GM21717 (cell line): ENCODE measurements around the gene CARD8.
A peak's percentile ranks its signal among the peaks of the same experiment; 100 is the strongest.
"Not testable (repeated sequence)": the region's sequence is repeated elsewhere in the genome, so short reads cannot be mapped to it uniquely, and the experiment has no call there.

ENCODE experiments used
- ATAC-seq: cut with Tn5 transposase; IDR thresholded peaks from one replicate; pipeline ENCODE4 v1.9.1; 2021; ENCODE audit warnings: mild to moderate bottlenecking, moderate library complexity; ENCODE audit not compliant: unreplicated experiment

CARD8 gene

DNA sequence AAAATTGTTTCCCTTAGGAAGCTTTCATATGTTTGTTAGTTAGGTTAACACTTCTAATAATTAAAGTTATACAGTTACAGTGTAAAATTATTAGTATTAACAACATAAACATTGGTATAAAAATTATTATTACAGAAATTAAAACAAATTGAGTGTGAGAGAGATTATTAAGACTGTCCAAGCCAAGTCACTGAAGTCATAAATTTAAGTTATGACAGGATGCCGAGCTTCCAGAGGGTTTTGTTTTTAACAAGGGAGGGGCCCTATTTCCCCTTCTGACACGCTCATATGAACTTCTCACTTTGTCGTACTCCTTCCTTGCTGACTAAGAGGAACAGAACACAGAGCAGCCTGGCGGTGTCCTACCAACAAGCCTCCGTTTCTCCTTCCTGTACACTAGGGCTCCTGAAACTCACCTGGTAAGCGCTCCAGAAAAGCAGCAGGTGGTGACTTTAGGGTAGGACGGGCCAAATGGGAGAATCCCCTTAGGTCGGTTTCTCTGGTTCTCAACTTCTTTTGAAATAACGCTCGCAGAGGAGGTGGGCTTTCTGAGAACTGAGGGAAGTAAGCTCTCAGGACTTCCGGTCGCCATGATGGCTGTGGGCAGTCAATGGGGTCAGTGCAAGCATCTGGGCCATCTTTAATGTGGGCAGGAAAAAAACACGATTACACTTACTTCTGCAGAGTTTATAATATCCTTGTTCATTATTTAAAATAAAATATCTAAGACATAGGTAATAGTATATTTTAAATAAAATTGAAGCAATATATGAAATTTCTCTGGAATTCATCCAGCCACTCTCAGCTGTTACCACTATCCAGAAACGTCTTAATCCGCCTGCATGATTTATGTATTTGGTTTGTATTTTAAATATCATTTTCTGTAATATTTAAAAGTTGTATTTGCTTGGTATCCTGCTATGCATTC is at the start of gene CARD8:
CARD8 (minus strand) TSS at position 537 of the 928 bp plus-strand sequence. CDS start 14,892 bp downstream, outside the sequence.
- peak; percentile 51 for ATAC-seq

DNA sequence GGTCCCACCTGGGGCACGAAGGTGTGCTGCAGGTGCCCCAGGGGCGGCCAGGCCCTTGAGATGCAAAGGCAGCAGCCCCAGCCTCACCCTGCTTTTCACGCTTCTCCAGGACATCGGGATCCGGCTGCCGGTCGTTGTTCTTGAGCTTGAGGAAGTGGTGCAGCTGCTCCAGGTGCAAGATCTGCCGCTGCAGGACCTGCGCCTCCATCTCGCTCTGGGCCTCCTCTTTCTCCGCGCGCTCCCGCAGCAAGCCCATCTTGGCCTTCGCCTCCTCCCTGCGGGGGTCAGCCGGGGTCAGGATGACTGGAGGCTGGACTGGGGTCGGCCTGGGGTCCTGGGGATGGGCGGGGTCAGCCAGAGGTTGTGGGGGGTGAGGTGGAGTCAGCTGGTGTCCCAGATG is 48.2 kb upstream of the CARD8 start:
- ATAC-seq = no peak

- ATAC-seq = no peak
Measured at GRCh38 chr19:48303367-48303766, 47.7 kb upstream of the CARD8 start.

GRCh38 chr19:48302600-48302959 is 46.9 kb upstream of the CARD8 start:
- ATAC-seq = no peak

GRCh38 chr19:48301886-48302599 is 46.3 kb upstream of the CARD8 start:
- ATAC-seq = no peak

DNA sequence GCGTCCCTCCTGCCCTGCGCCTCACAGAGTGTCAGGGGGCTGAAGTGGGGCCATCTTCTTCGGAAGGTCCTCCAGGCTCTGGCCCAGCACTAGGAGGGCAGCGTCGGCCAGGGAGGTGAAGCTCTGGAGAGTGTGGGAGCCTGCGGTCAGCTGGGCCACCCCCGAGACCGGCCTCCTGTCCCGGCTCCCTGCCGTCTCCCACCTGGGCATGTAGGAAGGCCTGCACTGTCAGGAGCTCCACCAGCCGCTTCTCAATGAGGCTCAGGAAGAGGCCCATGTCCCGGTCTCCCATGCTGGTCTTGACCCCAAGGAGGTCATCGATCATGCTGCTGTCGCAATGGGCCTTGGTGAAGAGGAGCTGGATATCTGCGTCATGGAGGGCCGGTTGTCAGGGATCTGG is 42.3 kb upstream of the CARD8 start:
- no peak for ATAC-seq

- ATAC-seq = no peak
Measured at GRCh38 chr19:48296963-48297734, 41.4 kb upstream of the CARD8 start.

DNA sequence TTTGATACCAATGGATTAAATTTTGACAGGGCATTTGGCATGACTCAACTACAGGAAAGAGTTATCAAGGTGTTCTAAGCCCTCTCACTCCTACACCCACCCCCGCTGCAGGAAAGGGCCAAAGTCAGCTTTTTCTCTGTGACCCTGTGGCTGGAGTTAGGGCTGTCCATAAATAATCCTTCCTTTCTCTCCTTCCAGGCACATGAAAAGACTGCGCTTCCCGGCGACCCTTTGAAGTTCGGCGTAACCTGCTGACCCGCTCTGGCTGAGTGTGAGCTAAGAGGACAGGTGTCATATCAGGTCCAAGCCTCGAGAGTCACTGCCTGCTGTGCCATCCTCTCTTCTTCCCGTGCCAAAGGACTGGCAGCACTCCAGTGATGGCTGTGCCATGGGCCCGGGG is 39.7 kb upstream of the CARD8 start:
- no peak for ATAC-seq

- ATAC-seq = no peak
Measured at GRCh38 chr19:48292798-48293197, 37.1 kb upstream of the CARD8 start.

GRCh38 chr19:48291489-48291815 is 35.7 kb upstream of the CARD8 start:
- ATAC-seq = not testable (repeated sequence)

DNA sequence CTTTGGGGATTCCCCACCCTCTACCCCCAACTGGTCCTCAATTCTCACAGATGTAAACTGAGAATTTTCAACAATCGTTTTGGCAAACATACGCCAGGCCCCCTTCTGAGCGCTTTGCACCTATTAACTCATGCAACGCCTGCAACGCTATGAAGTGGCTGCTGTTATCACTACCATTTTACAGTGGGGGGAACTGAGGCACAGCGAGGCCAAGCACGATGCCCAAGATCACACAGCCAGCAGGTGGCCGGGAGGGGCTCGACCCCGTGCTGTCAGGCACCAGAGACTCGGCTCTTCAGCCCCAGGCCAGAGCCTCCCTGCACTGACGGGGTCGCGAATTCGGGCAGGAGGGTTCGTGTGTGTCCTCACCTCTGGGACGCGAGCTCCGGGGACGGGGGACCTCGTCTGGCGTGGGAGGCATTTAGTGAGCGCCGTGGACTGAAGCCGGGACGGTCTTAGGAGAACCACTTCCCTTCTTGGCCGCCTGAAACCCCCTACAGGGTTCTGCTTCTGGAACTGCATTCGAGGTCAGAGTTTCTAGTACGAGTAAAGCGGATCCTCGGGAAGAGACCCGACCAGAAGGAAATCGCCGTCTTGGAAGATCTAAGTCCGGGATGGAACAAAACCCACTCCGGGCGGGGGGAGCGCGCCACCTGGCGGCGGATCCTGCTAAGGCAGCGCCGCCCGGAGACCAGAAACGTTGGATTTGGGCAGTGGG is 35.2 kb upstream of the CARD8 start:
- ATAC-seq = no peak

- ATAC-seq = no peak
Measured at GRCh38 chr19:48290401-48290770, 34.7 kb upstream of the CARD8 start.

- no peak for ATAC-seq
Measured at GRCh38 chr19:48287748-48288147, 32.0 kb upstream of the CARD8 start.

DNA sequence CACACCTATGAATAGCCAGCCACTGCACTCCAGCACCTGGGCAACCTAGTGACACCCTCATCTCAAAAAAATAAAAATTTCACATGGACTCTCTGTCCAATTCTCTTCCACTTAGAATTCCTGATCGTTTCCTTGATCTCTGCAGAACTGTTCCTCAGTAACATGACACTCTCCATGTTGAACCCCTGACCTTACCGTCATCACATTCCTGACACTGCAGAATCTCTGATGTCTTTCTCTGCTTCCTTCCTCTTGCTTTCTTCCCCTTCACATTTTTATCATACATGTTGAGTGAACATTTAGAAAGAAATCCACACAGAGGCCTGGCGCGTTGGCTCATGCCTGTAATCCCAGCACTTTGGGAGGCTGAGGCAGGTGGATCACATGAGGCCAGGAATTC is 29.2 kb upstream of the CARD8 start:
- no peak for ATAC-seq

DNA sequence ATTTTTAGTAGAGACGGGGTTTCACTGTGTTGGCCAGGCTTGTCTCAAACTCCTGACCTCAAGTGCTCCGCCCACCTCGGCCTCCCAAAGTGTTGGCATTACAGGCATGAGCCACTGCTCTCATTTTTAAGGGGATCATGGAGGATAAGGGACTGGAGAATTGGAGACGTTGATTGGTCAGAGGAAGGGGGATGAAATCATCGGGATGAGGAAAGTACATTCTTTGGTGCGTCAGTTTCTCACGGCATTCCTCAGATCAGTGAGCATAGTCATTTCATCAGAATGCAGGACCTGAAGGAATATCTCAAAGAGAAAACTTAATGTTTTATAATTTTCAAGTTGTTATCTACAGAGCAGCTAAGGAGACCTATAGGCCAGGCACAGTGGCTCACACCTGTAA is 28.2 kb upstream of the CARD8 start:
- no peak for ATAC-seq

GRCh38 chr19:48279747-48280146 is 24.0 kb upstream of the CARD8 start:
- no peak for ATAC-seq

DNA sequence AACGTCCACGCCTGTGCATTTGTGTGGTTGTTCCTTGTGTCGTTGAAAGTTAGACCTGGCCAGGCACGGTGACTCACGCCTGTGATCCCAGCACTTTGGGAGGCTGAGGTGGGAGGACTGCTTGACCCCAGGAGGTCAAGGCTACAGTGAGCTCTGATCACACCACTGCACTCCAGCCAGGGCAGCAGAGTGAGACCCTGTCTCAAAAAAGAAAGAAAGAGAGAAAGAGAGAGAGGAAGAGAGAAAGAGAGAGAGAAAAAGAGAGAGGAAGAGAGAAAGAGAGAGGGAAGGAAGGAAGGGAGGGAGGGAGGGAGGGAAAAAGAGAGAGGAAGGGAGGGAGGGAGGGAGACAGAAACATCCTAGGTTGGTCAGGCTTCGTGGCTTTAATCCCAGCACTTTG is 19.2 kb upstream of the CARD8 start:
- ATAC-seq = no peak

DNA sequence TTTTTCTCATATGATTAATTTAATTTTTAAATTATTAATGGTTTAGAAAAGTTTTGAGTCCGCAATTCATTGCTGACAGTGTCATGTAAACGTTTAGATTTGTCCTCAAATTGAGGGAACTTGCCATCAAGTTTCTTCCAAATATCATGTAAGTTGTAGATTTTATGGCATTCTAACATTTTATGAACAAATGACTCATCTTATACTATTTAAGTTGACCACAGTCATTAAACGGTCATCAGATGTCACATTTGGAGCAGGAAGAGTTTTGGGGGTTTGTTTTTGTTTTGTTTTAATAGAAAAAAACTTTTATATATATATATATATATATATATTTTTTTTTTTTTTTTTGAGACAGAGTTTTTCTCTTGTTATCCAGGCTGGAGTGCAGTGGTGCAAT is 18.5 kb upstream of the CARD8 start:
- no peak for ATAC-seq

- no peak for ATAC-seq
Measured at GRCh38 chr19:48271531-48272151, 15.9 kb upstream of the CARD8 start.

DNA sequence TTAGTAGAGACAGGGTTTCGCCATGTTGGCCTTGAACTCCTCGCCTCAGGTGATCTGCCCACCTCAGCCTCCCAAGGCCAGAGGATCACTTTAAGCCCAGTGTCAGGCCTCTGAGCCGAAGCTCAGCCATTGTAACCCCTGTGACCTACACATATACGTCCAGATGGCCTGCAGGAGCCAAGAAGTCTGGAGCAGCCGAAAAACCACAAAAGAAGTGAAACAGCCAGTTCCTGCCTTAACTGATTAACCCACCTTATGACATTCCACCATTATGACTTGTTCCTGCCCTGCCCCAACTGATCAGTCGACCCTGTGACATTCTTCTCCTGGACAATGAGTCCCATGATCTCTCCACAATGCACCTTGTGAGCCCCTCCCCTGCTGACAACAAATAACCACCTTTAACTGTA is 13.9 kb upstream of the CARD8 start:
- not testable (repeated sequence) for ATAC-seq
